ENCODE results near the gene LDLRAD4. TPM values are rescaled to one million over a fixed set of nuclear protein-coding genes. Genes with fewer than 3 reads are reported as not detected.

LDLRAD4 gene
- total RNA-seq, 4 donors from 2014 or later = 14.0 to 36.9 (median 29.3) TPM

- H3K4me1 ChIP-seq = peaks cover 0 to 13% (median 0%) of the 10 kb centered on the region in 4 donors
- no peak for DNase-seq (ENCODE audit: low spot score in 2 of 2)
- H3K27ac ChIP-seq = no peak overlapping the region
- no peak for TF ChIP-seq CTCF (IDR thresholded peaks at IDR 0.05)
- no peak for TF ChIP-seq POLR2A (IDR thresholded peaks at IDR 0.05)
- TF ChIP-seq EP300 (IDR thresholded peaks at IDR 0.05) = no peak
- WGBS, 2 donors = 89 to 92% methylated on average over 8 to 10 of the region's 12 CpGs
- no peaks in the 10 kb centered on the region for H3K27me3 ChIP-seq
- H3K4me3 ChIP-seq = no peak overlapping the region
- no peaks in the 10 kb centered on the region for H3K9me3 ChIP-seq
- H3K36me3 ChIP-seq = no peaks in the 10 kb centered on the region
These were observed 236.0 kb downstream of the LDLRAD4 start for GRCh38 chr18:13454363-13455150.

- H3K27me3 ChIP-seq = no peaks in the 10 kb centered on the region
- WGBS, 2 donors = 59 to 74% methylated on average over 6 of the region's 6 CpGs
- no peak overlapping the region for H3K4me3 ChIP-seq
- no peaks in the 10 kb centered on the region for H3K36me3 ChIP-seq
- H3K4me1 ChIP-seq = peaks cover 0 to 13% (median 0%) of the 10 kb centered on the region in 4 donors
- no peak for DNase-seq (ENCODE audit: low spot score in 2 of 2)
- H3K27ac ChIP-seq = no peak overlapping the region
- no peaks in the 10 kb centered on the region for H3K9me3 ChIP-seq
- TF ChIP-seq CTCF (IDR thresholded peaks at IDR 0.05) (no peak), EP300 (IDR thresholded peaks at IDR 0.05) (no peak), POLR2A (IDR thresholded peaks at IDR 0.05) (no peak)
These were observed 236.9 kb downstream of the LDLRAD4 start for GRCh38 chr18:13455471-13455870.

GRCh38 chr18:13455960-13456481 lies 237.5 kb downstream of the LDLRAD4 start:
- Histone ChIP-seq H3K27me3 (no peaks in the 10 kb centered on the region), H3K27ac (no peak overlapping the region), H3K9me3 (no peaks in the 10 kb centered on the region), H3K4me3 (no peak overlapping the region), H3K4me1 (peaks cover 0 to 13% (median 0%) of the 10 kb centered on the region in 4 donors), H3K36me3 (no peaks in the 10 kb centered on the region)
- DNase-seq (ENCODE audit: low spot score in 2 of 2) = no peak
- WGBS, 2 donors = 83 to 92% methylated on average over 19 of the region's 19 CpGs
- no peak for TF ChIP-seq POLR2A (IDR thresholded peaks at IDR 0.05)

GRCh38 chr18:13456736-13457271 lies 238.2 kb downstream of the LDLRAD4 start:
- TF ChIP-seq POLR2A (IDR thresholded peaks at IDR 0.05) = no peak
- TF ChIP-seq EP300 (IDR thresholded peaks at IDR 0.05) = no peak
- TF ChIP-seq CTCF (IDR thresholded peaks at IDR 0.05) = no peak
- no peaks in the 10 kb centered on the region for H3K27me3 ChIP-seq
- 68 to 70% methylated on average over 3 of the region's 3 CpGs for WGBS, 2 donors

GRCh38 chr18:13457327-13457726 lies 238.8 kb downstream of the LDLRAD4 start:
- no peak overlapping the region for H3K4me3 ChIP-seq
- H3K27me3 ChIP-seq = no peaks in the 10 kb centered on the region
- H3K4me1 ChIP-seq = peaks cover 0 to 8% (median 0%) of the 10 kb centered on the region in 4 donors
- H3K36me3 ChIP-seq = no peaks in the 10 kb centered on the region
- TF ChIP-seq POLR2A (IDR thresholded peaks at IDR 0.05) = no peak
- no peak for TF ChIP-seq EP300 (IDR thresholded peaks at IDR 0.05)
- TF ChIP-seq CTCF (IDR thresholded peaks at IDR 0.05) = no peak
- H3K27ac ChIP-seq = no peak overlapping the region
- no peak for DNase-seq (ENCODE audit: low spot score in 2 of 2)
- WGBS, 2 donors = 79 to 83% methylated on average over 10 of the region's 10 CpGs
- no peaks in the 10 kb centered on the region for H3K9me3 ChIP-seq

More at GRCh38 chr18:13456736-13457271, 238.2 kb downstream of the LDLRAD4 start:
- no peaks in the 10 kb centered on the region for H3K36me3 ChIP-seq
- H3K4me3 ChIP-seq = no peak overlapping the region
- H3K4me1 ChIP-seq = peaks cover 0 to 13% (median 0%) of the 10 kb centered on the region in 4 donors
- H3K27ac ChIP-seq = no peak overlapping the region
- DNase-seq (ENCODE audit: low spot score in 2 of 2) = no peak
- no peaks in the 10 kb centered on the region for H3K9me3 ChIP-seq

Measured in tibial nerve (tissue), 4 donors.